OCI-LY7 (cell line): ENCODE measurements around the gene REEP3.
"Not testable (repeated sequence)": the region's sequence is repeated elsewhere in the genome, so short reads cannot be mapped to it uniquely, and the experiment has no call there.

Experiments
- EZH2phosphoT487 ChIP-seq: fragments of 200-600 bp; sonication (generic); IDR thresholded peaks from 2 replicates; pipeline ENCODE4 v1.6.1; 2018; ENCODE audit warnings: low read depth, borderline replicate concordance, mild to moderate bottlenecking, mixed run types, antibody characterized with exemption, low read length, moderate library complexity, mixed read lengths
- TF ChIP-seq, protein P1 (sequence below): fragments of 200-600 bp; sonication (generic); conservative IDR thresholded peaks from 2 replicates; pipeline ENCODE4 v1.5.1; 2014; ENCODE audit warnings: mild to moderate bottlenecking, antibody characterized with exemption, low read length, moderate library complexity, mixed read lengths

DNA sequence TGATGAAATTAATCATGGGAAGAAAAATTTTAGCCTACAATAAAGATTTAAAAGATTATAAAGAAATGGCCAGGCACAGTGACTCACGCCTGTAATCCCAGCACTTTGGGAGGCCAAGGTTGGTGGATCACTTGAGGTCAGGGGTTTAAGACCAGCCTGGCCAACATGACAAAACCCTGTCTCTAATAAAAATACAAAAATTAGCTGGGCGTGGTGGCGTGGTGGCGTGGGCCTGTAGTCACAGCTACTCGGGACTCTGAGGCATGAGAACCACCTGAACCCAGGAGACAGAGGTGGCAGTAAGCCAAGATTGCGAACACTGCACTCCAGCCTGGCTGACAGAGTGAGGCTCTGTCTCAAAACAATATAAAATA is 28.9 kb upstream of the REEP3 start:
- TF ChIP-seq, protein P1, sequence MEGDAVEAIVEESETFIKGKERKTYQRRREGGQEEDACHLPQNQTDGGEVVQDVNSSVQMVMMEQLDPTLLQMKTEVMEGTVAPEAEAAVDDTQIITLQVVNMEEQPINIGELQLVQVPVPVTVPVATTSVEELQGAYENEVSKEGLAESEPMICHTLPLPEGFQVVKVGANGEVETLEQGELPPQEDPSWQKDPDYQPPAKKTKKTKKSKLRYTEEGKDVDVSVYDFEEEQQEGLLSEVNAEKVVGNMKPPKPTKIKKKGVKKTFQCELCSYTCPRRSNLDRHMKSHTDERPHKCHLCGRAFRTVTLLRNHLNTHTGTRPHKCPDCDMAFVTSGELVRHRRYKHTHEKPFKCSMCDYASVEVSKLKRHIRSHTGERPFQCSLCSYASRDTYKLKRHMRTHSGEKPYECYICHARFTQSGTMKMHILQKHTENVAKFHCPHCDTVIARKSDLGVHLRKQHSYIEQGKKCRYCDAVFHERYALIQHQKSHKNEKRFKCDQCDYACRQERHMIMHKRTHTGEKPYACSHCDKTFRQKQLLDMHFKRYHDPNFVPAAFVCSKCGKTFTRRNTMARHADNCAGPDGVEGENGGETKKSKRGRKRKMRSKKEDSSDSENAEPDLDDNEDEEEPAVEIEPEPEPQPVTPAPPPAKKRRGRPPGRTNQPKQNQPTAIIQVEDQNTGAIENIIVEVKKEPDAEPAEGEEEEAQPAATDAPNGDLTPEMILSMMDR: not testable (repeated sequence)
- TF ChIP-seq EZH2phosphoT487: not testable (repeated sequence)
